Islet of Langerhans (tissue), 1 donor: ENCODE measurements around the gene KRT84.

Experiments
- FAIRE-seq: peaks from one replicate; lab custom pipeline; 2011; peaks lifted over from hg19 to GRCh38; lab: Jason Lieb, UNC

KRT84 gene, protein sequence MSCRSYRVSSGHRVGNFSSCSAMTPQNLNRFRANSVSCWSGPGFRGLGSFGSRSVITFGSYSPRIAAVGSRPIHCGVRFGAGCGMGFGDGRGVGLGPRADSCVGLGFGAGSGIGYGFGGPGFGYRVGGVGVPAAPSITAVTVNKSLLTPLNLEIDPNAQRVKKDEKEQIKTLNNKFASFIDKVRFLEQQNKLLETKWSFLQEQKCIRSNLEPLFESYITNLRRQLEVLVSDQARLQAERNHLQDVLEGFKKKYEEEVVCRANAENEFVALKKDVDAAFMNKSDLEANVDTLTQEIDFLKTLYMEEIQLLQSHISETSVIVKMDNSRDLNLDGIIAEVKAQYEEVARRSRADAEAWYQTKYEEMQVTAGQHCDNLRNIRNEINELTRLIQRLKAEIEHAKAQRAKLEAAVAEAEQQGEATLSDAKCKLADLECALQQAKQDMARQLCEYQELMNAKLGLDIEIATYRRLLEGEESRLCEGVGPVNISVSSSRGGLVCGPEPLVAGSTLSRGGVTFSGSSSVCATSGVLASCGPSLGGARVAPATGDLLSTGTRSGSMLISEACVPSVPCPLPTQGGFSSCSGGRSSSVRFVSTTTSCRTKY

DNA sequence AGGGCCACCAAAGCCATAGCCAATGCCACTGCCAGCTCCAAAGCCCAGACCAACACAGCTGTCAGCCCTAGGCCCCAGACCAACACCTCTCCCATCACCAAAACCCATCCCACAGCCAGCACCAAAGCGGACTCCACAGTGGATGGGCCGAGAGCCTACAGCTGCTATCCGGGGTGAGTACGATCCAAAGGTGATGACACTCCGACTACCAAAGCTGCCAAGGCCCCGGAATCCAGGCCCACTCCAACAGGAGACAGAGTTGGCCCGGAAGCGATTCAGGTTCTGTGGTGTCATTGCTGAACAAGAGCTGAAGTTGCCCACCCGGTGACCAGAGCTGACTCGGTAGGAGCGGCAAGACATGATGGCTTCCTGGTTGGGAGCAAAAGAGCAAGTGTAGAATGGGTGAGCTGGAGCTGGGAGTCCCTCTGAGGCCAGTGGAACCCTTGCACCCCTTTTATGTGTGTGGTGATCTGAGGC lies at the start of gene KRT84:
TSS of gene KRT84 (minus strand) at position 427 of the 477 bp plus-strand sequence. CDS start at position 360, 67 bp downstream.
- no peak for FAIRE-seq

- no peak for FAIRE-seq
Measured at GRCh38 chr12:52434760-52435530, 49.5 kb upstream of the KRT84 start.

DNA sequence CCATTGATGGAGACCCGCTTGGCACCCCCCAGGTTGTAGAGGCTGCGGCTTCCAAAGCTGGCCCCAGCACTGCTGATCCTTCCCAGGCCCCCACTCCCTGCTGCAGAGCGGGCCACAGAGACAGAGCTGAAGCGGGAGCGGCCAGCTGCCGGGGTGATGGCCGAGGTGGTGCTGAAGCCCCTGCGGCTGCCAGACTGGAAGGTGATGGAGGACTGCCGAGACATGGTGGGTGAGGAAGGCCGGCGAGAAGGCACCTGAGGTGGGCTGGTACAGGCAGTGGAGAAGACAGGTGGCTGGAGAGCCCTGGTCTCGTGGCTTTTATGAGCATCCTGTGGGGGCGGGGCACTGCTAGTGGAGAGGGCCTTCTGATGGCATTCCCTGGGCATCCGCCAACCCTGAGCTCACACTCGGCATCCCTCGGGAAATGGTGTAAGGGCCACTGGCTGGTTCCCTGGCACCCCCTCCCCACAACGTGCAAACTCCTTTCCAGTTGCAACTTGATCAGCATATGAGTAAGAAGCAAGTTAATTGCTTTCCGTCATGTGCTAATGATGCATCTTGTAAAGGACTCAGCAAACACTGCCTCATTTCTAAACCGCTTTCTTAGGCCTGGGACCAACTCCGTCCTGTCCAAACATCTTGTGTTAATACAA lies 48.8 kb upstream of the KRT84 start, which contains the start of gene KRT75:
TSS of gene KRT75 (minus strand) at position 291 of the 653 bp plus-strand sequence. CDS start at position 224, 67 bp downstream.
- no peak for FAIRE-seq

GRCh38 chr12:52433501-52434080 lies 48.1 kb upstream of the KRT84 start:
- no peak for FAIRE-seq

DNA sequence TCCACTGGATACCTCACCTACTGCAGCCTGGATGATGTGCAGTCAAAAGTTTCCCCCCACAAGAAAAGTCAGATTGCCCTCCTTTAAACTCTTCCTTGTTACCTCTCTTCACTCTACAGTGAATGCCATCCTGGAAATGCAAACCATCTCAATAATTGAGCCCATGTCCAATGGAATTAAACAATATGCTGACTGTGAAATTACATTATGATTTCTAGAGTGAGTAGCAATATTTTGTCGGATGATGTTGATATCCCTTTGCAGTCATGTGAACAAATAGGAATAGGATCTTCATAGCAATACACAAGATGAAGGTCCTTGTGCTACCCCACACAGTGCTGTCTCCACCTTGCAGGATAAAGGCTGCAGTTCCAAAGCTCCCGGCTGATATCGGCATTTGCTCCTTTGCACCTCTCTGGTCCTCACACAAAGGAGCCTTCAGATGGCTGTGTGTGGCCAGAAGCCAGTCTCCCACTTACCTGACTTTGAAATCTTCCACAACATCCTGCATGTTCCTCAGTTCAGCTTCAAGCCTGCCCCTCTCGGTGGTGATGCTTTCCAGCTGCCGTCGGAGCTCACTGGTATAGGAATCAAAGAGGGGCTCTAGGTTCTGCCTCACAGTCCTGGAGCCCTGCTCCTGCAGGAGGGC lies 47.2 kb upstream of the KRT84 start:
- FAIRE-seq = no peak

GRCh38 chr12:52428121-52428520 lies 42.7 kb upstream of the KRT84 start:
- FAIRE-seq = no peak

- FAIRE-seq = no peak
Measured at GRCh38 chr12:52427083-52427482, 41.6 kb upstream of the KRT84 start.

DNA sequence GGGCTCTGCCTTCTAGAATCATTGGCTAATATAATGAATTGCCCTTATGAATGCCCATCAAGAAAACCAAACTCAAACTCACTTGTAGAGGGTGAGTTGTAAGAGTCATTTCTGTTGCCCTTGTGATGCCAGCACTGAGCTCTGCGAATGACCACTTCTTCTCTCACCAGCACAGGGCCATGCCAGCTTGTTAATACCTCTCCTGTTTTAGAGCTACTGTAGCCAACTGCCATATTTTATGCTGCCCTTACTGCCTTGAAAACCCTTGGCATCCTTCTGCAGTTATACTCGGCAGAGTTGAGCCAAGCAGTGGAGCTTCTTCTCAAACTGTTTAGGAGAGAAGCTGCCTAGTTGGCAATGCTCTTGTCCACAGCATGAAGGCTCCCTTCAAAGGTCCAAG lies 40.6 kb upstream of the KRT84 start:
- no peak for FAIRE-seq

DNA sequence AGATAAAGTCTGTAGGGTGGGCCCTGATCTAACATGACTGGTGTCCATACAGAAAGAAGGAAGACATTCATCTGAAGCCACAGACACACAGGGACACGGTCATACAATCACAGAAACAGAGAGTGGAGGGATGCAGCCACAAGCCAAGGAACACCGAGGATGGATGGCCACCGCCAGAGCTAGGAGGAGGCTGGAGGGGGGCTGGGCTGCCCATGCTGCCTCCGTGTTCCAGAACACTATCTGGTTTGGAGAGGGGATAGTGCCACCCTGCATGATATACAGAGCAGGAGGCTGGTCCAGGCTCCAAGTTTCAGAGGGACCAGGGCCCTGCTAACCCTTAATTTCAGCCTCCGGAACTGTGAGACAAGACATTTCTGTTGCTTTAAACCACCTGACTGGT lies 40.0 kb upstream of the KRT84 start:
- FAIRE-seq = no peak

- no peak for FAIRE-seq
Measured at GRCh38 chr12:52423661-52424500, 38.4 kb upstream of the KRT84 start.

GRCh38 chr12:52423035-52423434 lies 37.6 kb upstream of the KRT84 start:
- FAIRE-seq = no peak

GRCh38 chr12:52419656-52420055 lies 34.2 kb upstream of the KRT84 start:
- FAIRE-seq = no peak

- FAIRE-seq = no peak
Measured at GRCh38 chr12:52418576-52419110, 33.2 kb upstream of the KRT84 start.

DNA sequence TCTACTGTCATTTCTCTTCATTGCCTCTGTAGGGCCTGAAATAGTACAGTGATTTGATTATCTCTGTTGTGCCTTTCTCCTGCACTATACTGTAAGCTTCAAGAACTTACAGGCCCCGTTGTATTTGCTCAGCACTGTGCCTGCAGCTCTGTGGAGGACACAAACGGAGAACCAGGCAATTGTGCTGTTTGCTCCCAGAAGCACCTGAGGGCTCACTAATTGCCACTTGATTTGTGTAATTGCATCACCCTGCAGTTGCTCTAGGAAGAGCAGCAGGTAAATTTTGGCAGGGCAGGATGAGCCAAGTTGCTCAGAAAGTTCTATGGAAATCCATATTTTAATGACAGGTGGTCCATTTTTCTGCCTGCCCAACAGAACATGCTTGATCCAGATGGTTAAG lies 32.3 kb upstream of the KRT84 start:
- no peak for FAIRE-seq

- no peak for FAIRE-seq
Measured at GRCh38 chr12:52416795-52417194, 31.3 kb upstream of the KRT84 start.

DNA sequence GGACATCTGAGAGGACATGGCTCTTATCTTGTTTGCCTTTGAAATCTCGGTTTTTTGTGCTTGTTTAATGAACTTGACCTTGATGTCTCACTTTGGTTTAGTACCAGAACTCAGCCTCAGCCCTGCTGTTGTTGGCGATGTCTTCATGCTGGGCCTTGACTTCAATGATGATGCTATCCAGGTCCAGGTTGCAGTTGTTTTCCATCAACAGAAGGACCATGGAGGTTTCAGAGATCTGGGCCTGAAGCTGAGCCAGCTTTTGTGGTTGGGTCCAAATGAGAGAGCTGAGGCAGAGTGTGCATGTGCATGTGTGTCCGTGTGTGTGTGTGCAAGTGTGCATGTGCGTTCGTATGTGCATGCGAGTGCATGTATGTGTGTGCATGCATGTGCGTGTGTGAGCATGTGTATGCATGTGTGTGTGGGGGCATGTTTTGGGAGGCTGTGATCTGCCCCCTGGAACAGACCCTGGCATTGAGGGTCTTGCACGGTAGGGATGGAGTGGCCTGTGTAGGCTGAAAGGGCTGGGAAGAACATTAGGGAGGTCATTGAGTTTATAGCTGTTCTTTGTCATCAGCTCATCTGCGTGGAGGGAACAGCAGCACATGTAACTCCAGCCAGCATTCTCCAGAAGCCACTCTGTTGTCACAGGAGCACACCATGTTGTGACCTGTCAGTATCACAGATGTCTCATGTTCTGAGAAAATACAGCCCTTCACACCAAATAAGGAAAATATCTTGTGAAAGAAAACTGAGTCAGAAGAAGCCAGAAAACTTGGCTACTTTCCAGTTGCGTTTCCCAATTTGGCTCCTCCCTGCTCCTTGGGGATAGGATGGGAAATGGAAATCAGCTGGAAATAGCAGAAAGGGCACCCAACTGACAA lies 30.7 kb upstream of the KRT84 start:
- no peak for FAIRE-seq

GRCh38 chr12:52414936-52415335 lies 29.5 kb upstream of the KRT84 start:
- FAIRE-seq = no peak

- no peak for FAIRE-seq
Measured at GRCh38 chr12:52413782-52414345, 28.4 kb upstream of the KRT84 start.

GRCh38 chr12:52413202-52413601 lies 27.8 kb upstream of the KRT84 start:
- FAIRE-seq = no peak
